Pons (tissue), 1 donor: ENCODE results near the gene KDM4B.
"Not testable (repeated sequence)": the region's sequence is repeated elsewhere in the genome, so short reads cannot be mapped to it uniquely, and the experiment has no call there.

Source experiments
- DNase-seq: peaks from one replicate; pipeline ENCODE4 v3.0.0-alpha.2; 2016; ENCODE audit warnings: low spot score

The KDM4B gene

GRCh38 chr19:5013761-5014160, 44.8 kb downstream of the KDM4B start:
- DNase-seq: no peak

- no peak for DNase-seq
Measured at GRCh38 chr19:5014941-5015340, 46.0 kb downstream of the KDM4B start.

- no peak for DNase-seq
Measured at GRCh38 chr19:5016268-5016667, 47.4 kb downstream of the KDM4B start.

- DNase-seq: no peak
Measured at GRCh38 chr19:5016781-5017180, 47.9 kb downstream of the KDM4B start.

- no peak for DNase-seq
Measured at GRCh38 chr19:5017235-5017634, 48.3 kb downstream of the KDM4B start.

GRCh38 chr19:5018224-5019015, 49.5 kb downstream of the KDM4B start:
- DNase-seq: no peak

- DNase-seq: no peak
Measured at GRCh38 chr19:5020368-5020767, 51.5 kb downstream of the KDM4B start.

- no peak for DNase-seq
Measured at GRCh38 chr19:5021046-5021445, 52.1 kb downstream of the KDM4B start.

GRCh38 chr19:5022066-5022860, 53.4 kb downstream of the KDM4B start:
- no peak for DNase-seq

GRCh38 chr19:5023128-5023571, 54.2 kb downstream of the KDM4B start:
- peak; percentile 38 for DNase-seq

GRCh38 chr19:5024282-5024681, 55.4 kb downstream of the KDM4B start:
- no peak for DNase-seq

- DNase-seq: no peak
Measured at GRCh38 chr19:5025027-5025426, 56.1 kb downstream of the KDM4B start.

- no peak for DNase-seq
Measured at GRCh38 chr19:5026706-5027273, 57.9 kb downstream of the KDM4B start.

GRCh38 chr19:5028229-5028886, 59.4 kb downstream of the KDM4B start:
- DNase-seq: no peak

- not testable (repeated sequence) for DNase-seq
Measured at GRCh38 chr19:5029596-5029995, 60.7 kb downstream of the KDM4B start.

- no peak for DNase-seq
Measured at GRCh38 chr19:5030136-5030820, 61.4 kb downstream of the KDM4B start.

- DNase-seq: no peak
Measured at GRCh38 chr19:5030822-5031221, 61.9 kb downstream of the KDM4B start.

GRCh38 chr19:5031231-5032100, 62.6 kb downstream of the KDM4B start:
- DNase-seq: peak; percentile 63

- no peak for DNase-seq
Measured at GRCh38 chr19:5032101-5032967, 63.4 kb downstream of the KDM4B start.
